OCI-LY7 (cell line): ENCODE results near the gene C19orf18.

Source experiments
- CTCF ChIP-seq: fragments of 200-600 bp; sonication (generic); conservative IDR thresholded peaks from 2 replicates; pipeline ENCODE4 v1.5.1; 2014; ENCODE audit warnings: mild to moderate bottlenecking, antibody characterized with exemption, low read length, moderate library complexity, mixed read lengths
- EZH2phosphoT487 ChIP-seq: fragments of 200-600 bp; sonication (generic); IDR thresholded peaks from 2 replicates; pipeline ENCODE4 v1.6.1; 2018; ENCODE audit warnings: low read depth, borderline replicate concordance, mild to moderate bottlenecking, mixed run types, antibody characterized with exemption, low read length, moderate library complexity, mixed read lengths

- TF ChIP-seq CTCF = no peak
- TF ChIP-seq EZH2phosphoT487 = no peak
Observed at GRCh38 chr19:58003174-58003828, 29.0 kb upstream of the C19orf18 start.
